DMS53 (cell line): ENCODE measurements around the gene HOXB7.

Experiments
- DNase-seq: peaks from one replicate; lab custom pipeline; 2025; lab: John Stamatoyannopoulos, UW

Gene HOXB7

GRCh38 chr17:48609033-48609432 is 1.8 kb downstream of the HOXB7 start:
- DNase-seq, result no peak

DNA sequence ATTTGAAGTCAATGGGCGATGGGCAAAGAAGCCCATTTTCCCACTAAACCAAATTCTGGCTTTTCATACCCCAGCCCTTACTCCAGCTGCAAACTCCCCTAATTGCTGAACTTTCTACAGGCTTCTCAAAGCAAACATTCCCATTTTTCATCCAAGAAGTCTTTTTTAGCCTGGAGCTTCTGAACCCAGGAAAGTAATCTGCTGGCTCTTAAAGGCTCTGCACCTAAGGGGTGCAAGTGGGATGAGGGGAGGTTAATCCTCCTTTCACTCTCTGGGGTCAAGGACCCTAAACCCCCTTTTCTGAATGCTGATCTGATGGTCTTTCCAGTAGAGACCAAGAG is 2.4 kb downstream of the HOXB7 start:
- no peak for DNase-seq

GRCh38 chr17:48606892-48607614 is 3.8 kb downstream of the HOXB7 start:
- DNase-seq, result no peak

GRCh38 chr17:48605991-48606891 is 4.6 kb downstream of the HOXB7 start:
- no peak for DNase-seq

DNA sequence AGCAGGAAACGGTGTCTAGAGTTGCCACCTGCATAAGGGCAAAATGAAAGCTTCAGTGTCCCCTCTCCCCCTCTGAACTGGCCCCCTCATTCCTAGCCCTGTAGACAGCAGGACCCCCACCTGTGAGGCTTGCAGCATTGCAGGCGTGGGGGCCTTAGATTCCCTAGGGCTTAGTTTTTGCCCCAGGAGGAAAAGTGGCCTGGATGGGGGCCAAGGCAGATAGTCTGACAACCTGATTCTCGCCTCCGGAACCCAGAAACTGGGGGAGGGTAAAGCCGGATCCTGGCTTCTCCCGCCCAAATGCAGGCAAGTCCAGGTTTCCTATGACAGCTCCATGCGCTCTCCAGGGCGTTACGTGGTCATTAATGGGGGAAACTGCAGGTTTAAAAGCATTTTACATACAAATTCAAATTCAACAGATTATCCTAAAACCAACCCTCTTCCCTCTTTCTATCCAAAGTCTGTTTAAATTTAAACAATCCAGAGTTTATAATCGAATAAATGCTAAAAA is 5.4 kb downstream of the HOXB7 start:
- no peak for DNase-seq

DNA sequence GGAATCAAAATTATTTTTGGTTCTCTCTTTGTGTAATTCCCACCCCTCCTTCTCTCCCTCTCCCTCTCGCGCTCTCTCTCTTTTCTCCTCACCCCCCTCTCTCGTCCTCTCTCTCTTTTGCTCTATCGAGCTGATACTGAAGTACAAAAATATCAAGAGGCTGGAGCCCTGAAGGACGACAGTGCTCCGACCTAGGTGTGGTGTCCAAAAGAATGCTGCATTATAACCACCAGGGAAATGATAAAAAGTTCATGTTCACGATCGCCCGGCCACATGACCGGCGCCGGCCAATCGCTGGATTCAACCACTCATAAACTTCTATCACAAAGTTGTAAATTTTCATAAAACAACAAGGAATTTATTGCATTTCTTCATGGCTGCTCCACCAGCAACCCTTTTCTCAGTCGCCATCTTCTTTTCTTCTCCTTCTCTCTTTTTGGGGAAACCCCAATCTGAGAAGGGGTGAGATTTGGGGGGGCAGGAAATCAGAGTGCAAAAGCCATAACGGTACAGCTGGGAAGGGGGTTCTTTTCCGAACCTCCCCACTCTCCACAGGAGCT is 6.0 kb downstream of the HOXB7 start, which contains the start of gene HOXB6:
Gene HOXB6, minus strand, starts transcription at position 217 of the 560 bp plus-strand sequence. CDS start 6,836 bp downstream, outside the sequence.
- no peak for DNase-seq

GRCh38 chr17:48603959-48604769 is 6.7 kb downstream of the HOXB7 start:
- peak; percentile 57 for DNase-seq

DNA sequence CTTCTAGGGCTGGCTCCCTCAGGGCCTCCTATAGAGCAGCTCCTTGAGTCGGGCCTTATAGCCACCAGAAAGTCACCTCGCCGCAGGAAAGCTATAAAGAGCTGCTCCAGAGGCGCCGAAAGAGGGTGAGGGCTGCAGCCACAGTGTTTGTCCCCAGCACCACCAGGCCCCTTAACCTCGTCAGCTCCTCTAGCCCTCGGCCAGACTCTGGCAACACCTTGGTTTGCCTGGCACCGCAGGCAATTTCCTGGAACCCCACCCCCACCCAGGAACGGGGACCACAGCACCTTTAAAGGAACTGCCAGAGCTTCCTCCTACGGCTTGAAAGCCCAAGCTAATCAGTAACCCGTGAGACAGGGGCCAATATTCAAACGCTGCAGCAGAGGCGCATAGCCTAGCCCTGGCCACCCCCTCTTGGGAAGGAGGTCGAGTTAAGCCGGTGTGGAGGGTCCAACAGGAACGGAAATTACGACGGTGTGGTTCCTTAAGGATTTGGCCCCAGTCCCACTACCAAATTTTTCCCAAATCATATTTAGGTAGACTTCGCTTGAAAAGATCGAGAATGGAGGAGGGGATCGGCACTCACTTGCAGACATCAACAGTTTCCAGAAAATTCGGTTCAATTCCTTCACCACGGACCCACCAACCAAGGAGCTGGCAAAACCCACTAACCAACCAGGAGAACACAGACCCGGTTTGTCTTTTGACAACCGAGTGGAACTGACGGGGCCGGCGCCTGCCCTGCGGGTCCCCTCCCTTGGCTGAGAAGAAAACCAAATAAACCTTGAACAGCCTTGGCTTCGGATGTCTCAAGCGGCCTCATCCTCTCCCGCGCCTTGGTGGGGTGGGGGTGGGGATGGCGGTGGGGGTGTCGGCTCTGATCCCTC is 9.0 kb downstream of the HOXB7 start:
- peak; percentile 59 for DNase-seq

- no peak for DNase-seq
These were observed 9.6 kb downstream of the HOXB7 start for GRCh38 chr17:48601207-48601538.

DNA sequence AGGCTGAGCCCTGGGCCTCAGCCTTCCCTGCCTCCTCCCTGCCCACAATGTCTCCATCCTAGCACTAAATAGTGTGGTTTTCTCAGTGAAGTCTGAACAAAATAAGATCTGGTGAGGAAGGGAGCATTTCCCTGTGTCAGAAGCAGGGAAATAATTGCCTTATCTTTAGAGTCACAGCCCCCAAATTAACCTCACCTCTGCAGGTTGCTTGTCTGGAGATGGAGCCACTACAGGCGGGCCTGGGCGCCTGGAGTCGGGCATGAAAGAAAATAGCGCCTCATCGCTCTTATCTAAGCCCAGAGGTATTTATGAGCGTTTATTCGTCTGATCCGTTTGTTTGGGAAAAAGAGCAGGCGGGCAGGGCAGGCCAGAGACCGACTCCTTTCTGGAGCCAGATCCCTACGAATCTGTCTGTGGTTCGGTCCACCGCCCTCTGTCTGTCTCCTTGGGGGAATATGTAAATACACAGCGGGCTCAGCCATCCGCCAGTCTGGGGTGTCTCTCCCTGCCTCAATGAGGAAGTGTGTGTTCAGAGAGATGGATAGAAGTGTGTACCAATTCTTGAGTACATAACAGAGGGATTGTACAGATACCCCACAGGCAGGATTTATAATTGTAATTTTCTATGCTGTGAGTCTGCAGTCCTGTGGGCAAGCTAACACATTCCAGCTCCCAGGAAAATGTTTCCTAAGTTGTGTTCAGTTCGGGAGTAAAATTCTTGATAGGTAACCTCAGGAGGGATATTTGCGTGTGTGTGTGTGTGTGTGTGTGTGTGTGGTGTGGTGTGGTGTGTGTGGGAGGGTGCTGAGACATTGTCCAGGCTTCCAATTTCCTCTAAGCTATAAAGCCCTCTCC is 10.3 kb downstream of the HOXB7 start:
- DNase-seq, result no peak

DNA sequence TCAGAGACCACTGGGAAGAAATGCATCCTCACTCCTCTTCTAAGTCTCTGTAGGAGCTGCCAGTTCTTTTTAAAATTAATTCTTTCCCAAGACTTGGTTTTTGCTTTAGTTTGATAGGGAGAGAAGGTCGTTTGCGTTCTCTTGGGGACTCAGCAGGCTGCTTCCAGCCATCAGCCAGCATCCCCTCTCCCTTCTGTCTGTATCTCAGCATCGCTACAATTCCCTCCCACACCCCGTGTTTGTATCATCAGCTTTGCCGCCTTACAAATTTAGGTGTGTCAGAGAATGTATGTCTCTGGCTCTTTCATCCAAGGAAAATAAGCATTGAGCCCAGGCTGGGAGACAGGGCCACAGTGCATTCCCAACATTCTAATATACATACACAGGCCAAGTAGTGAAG is 11.5 kb downstream of the HOXB7 start:
- DNase-seq, result no peak

GRCh38 chr17:48598736-48599135 is 12.1 kb downstream of the HOXB7 start:
- DNase-seq, result no peak

DNA sequence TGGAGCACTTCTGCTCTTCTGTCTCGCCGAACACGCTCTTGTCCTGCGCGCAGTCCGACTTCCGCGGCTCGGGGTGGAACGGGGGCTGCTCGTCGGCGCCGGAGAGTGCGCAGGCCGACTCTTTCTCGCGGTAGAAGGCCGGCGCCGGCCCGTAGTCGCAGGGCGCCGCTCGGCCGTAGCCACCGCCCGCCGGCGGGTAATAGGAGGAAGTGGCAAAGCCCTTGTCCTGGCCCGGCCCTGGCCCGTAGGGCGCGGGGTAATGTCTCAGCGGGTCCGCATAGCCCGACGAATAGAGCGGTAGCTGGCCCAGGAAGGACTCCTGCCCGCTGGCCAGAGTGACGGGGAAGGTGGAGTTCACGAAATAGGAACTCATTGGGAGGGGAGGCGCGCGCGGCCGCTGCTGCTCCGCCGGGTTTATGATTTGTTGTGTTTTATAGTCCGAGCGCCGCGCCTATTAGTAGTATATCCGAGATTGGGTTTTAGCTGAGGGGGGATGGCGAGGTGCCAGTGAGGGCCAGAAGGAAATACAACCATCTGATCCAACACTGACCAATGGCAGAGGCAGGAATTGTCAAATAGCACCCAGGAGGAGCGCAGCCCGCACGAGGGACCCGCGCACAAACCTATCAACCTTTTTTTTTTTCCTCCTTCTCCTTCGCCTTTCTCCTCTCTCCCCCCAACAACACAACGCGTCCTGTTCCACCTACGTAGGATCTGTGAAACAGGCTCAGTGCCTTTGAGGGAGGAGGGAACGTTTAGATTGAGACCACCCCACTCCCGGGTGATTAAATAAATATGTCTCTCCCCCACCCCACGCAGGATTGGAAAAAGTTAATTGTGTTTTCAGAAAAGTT is 12.8 kb downstream of the HOXB7 start:
- peak; percentile 65 for DNase-seq

- no peak for DNase-seq
These were observed 13.4 kb downstream of the HOXB7 start for GRCh38 chr17:48597528-48597777.

GRCh38 chr17:48596735-48597527 is 13.9 kb downstream of the HOXB7 start:
- no peak for DNase-seq

GRCh38 chr17:48596000-48596734 is 14.7 kb downstream of the HOXB7 start:
- no peak for DNase-seq

GRCh38 chr17:48595278-48595999 is 15.4 kb downstream of the HOXB7 start:
- no peak for DNase-seq
